ENCODE results near the gene RBBP6. TPM values are rescaled to one million over a fixed set of nuclear protein-coding genes. Genes with fewer than 3 reads are reported as not detected.
"Not testable (repeated sequence)": the region's sequence is repeated elsewhere in the genome, so short reads cannot be mapped to it uniquely, and the experiment has no call there.

RBBP6 gene
- total RNA-seq, 2 donors from 2014 or later = 83.2 to 92.7 TPM

DNA sequence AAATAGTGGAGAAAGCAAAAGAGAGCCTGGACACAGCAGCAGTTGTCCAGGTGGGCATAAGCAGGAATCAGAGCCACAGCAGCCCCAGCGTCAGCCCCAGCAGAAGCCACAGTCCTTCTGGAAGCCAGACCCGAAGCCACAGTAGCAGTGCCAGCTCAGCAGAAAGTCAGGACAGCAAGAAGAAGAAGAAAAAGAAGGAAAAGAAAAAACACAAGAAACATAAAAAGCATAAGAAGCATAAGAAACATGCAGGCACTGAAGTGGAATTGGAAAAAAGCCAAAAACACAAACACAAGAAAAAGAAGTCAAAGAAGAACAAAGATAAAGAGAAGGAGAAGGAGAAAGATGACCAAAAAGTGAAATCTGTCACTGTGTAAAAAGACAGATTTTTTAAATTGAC is 32.7 kb downstream of the RBBP6 start:
- H3K9me3 ChIP-seq = no peaks in the 10 kb centered on the region
- intact Hi-C loops (cut with DNase I) = loop anchor here (10.0 kb wide), 1 partner anchor 233 kb away; no protein-coding TSS in a partner anchor
- no peak for TF ChIP-seq POLR2A (IDR thresholded peaks at IDR 0.05)
- TF ChIP-seq, protein P1, sequence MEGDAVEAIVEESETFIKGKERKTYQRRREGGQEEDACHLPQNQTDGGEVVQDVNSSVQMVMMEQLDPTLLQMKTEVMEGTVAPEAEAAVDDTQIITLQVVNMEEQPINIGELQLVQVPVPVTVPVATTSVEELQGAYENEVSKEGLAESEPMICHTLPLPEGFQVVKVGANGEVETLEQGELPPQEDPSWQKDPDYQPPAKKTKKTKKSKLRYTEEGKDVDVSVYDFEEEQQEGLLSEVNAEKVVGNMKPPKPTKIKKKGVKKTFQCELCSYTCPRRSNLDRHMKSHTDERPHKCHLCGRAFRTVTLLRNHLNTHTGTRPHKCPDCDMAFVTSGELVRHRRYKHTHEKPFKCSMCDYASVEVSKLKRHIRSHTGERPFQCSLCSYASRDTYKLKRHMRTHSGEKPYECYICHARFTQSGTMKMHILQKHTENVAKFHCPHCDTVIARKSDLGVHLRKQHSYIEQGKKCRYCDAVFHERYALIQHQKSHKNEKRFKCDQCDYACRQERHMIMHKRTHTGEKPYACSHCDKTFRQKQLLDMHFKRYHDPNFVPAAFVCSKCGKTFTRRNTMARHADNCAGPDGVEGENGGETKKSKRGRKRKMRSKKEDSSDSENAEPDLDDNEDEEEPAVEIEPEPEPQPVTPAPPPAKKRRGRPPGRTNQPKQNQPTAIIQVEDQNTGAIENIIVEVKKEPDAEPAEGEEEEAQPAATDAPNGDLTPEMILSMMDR (IDR thresholded peaks at IDR 0.05) = no peak
- no peak for TF ChIP-seq POLR2AphosphoS5 (IDR thresholded peaks at IDR 0.05)
- no peak for DNase-seq (ENCODE audit: low spot score)
- H3K4me1 ChIP-seq (replicated peaks) = no peaks in the 10 kb centered on the region
- H3K27ac ChIP-seq = no peak overlapping the region
- WGBS = 94% methylated on average over 2 of the region's 2 CpGs
- H3K36me3 ChIP-seq = peaks cover 0 to 19% of the 10 kb centered on the region in 2 donors
- H3K4me3 ChIP-seq = no peak overlapping the region
- no peaks in the 10 kb centered on the region for H3K27me3 ChIP-seq (replicated peaks; ENCODE audit: insufficient read depth)

DNA sequence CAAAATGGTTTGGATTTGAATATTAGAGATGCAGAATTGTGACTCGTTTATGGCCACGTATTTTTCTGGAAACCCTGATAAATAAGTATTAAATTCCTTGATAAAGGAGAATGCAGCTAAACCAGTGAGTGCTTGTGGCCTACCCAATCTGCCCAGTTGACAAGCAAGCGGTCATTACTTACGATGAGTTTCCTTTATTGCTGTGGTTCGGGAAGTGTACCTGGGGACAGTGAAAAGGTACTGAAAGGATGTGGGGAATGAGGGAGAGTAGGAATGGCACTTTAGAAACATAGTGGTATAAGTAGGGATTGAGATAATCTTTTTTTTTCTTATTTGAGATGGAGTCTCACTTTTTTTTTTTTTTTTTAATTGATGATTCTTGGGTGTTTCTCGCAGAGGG is 33.8 kb downstream of the RBBP6 start:
- Histone ChIP-seq H3K9me3 (no peaks in the 10 kb centered on the region), H3K4me3 (no peak overlapping the region), H3K27me3 (replicated peaks; ENCODE audit: insufficient read depth) (no peaks in the 10 kb centered on the region), H3K36me3 (peaks cover 0 to 13% of the 10 kb centered on the region in 2 donors), H3K4me1 (replicated peaks) (no peaks in the 10 kb centered on the region), H3K27ac (no peak overlapping the region)
- 93% methylated on average over 6 of the region's 6 CpGs for WGBS
- intact Hi-C loops (cut with DNase I) = loop anchor here (10.0 kb wide), 1 partner anchor 232 kb away; no protein-coding TSS in a partner anchor
- no peak for DNase-seq (ENCODE audit: low spot score)
- TF ChIP-seq, protein P1 (IDR thresholded peaks at IDR 0.05) = no peak
- TF ChIP-seq POLR2AphosphoS5 (IDR thresholded peaks at IDR 0.05) (no peak), POLR2A (IDR thresholded peaks at IDR 0.05) (no peak)

DNA sequence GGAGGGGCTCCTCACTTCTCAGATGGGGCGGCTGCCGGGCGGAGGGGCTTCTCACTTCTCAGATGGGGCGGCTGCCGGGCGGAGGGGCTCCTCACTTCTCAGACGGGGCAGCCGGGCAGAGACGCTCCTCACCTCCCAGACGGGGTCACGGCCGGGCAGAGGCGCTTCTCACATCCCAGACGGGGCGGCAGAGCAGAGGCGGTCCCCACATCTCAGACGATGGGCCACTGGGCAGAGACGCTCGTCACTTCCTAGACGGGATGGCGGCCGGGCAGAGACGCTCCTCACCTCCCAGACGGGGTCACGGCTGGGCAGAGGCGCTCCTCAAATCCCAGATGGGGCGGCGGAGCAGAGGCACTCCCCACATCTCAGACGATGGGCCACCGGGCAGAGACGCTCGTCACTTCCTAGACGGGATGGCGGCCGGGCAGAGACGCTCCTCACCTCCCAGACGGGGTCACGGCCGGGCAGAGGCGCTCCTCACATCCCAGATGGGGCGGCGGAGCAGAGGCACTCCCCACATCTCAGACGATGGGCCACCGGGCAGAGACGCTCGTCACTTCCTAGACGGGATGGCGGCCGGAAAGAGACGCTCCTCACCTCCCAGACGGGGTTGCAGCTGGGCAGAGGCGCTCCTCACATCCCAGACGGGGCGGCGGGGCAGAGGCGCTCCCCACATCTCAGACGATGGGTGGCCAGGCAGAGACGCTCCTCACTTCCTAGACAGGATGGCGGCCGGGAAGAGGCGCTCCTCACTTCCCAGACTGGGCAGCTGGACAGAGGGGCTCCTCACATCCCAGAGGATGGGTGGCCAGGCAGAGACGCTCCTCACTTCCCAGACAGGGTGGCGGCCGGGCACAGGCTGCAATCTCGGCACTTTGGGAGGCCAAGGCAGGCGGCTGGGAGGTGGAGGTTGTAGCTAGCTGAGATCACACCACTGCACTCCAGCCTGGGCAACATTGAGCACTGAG is 35.4 kb downstream of the RBBP6 start:
- DNase-seq (ENCODE audit: low spot score); H3K9me3 ChIP-seq; H3K4me3 ChIP-seq; H3K27me3 ChIP-seq (replicated peaks; ENCODE audit: insufficient read depth); H3K4me1 ChIP-seq (replicated peaks); H3K36me3 ChIP-seq; H3K27ac ChIP-seq: not testable (repeated sequence)
- intact Hi-C loops (cut with DNase I) = loop anchor here (10.0 kb wide), 1 partner anchor 230 kb away; no protein-coding TSS in a partner anchor
- WGBS = 96% methylated on average over 57 of the region's 66 CpGs

DNA sequence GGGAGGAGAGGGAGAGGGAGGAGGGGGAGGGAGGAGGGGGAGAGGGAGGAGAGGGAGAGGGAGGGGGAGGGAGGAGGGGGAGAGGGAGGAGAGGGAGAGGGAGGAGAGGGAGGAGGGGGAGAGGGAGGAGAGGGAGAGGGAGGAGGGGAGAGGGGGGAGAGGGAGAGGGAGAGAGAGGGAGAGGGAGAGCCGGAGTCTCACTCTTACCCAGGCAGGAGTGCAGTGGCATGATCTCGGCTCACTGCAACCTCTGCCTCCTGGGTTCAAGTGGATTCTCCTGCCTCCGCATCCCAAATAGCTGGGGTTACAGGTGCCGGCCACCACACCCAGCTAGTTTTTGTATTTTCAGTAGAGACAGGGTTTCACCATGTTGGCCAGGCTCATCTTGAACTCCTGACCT is 36.4 kb downstream of the RBBP6 start:
- intact Hi-C loops (cut with DNase I) = loop anchor here (10.0 kb wide), 1 partner anchor 229 kb away; no protein-coding TSS in a partner anchor
- not testable (repeated sequence) for H3K9me3 ChIP-seq; H3K27me3 ChIP-seq (replicated peaks; ENCODE audit: insufficient read depth); H3K4me1 ChIP-seq (replicated peaks); DNase-seq (ENCODE audit: low spot score); H3K4me3 ChIP-seq; H3K36me3 ChIP-seq; H3K27ac ChIP-seq
- WGBS = 89% methylated on average over 4 of the region's 4 CpGs

DNA sequence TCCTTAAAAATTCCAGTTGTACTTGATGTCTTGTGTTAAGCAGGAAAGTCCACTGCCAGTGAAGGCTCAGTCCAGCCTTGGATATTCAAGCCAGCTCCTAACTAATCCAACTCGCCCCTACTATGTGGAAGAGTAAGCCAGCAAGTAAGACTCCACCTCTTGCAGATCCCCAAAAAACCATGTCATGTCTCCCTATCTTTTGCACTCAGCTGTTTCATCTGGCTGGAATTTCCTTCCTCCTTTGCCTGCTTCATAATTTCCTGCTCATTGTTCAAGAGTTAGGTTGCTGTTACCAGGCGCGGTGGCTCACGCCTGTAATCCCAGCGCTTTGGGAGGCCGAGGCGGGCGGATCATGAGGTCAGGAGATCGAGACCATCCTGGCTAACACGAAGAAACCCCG is 37.8 kb downstream of the RBBP6 start:
- no peak overlapping the region for H3K4me3 ChIP-seq
- H3K27me3 ChIP-seq (replicated peaks; ENCODE audit: insufficient read depth) = no peaks in the 10 kb centered on the region
- no peaks in the 10 kb centered on the region for H3K4me1 ChIP-seq (replicated peaks)
- no peak for DNase-seq (ENCODE audit: low spot score)
- TF ChIP-seq, protein P1 (IDR thresholded peaks at IDR 0.05) = no peak
- TF ChIP-seq POLR2A (IDR thresholded peaks at IDR 0.05) = no peak
- no peak for TF ChIP-seq POLR2AphosphoS5 (IDR thresholded peaks at IDR 0.05)
- no peaks in the 10 kb centered on the region for H3K36me3 ChIP-seq
- intact Hi-C loops (cut with DNase I) = loop anchor here (10.0 kb wide), 1 partner anchor 228 kb away; no protein-coding TSS in a partner anchor
- WGBS = 93% methylated on average over 11 of the region's 11 CpGs
- H3K9me3 ChIP-seq = no peaks in the 10 kb centered on the region
- H3K27ac ChIP-seq = no peak overlapping the region

Data from prostate gland (tissue), 2 donors.